NCI-H524 treated with DMSO at 0.1 percent for 48 hours (cell line): Measurements from ENCODE around the gene SCARB1.

Source experiments
- DNase-seq: peaks from one replicate; lab custom pipeline; 2025; lab: John Stamatoyannopoulos, UW

SCARB1 gene

GRCh38 chr12:124842073-124842749 lies 21.5 kb downstream of the SCARB1 start:
- no peak for DNase-seq

- no peak for DNase-seq
Measured at GRCh38 chr12:124841558-124841945, 22.1 kb downstream of the SCARB1 start.

- no peak for DNase-seq
Measured at GRCh38 chr12:124837958-124838803, 25.5 kb downstream of the SCARB1 start.

GRCh38 chr12:124837249-124837897 lies 26.3 kb downstream of the SCARB1 start:
- no peak for DNase-seq

- DNase-seq, result no peak
Measured at GRCh38 chr12:124836759-124837158, 26.9 kb downstream of the SCARB1 start.

- DNase-seq, result no peak
Measured at GRCh38 chr12:124835656-124836410, 27.8 kb downstream of the SCARB1 start.

- no peak for DNase-seq
Measured at GRCh38 chr12:124834822-124835221, 28.8 kb downstream of the SCARB1 start.

- no peak for DNase-seq
Measured at GRCh38 chr12:124833693-124834122, 30.0 kb downstream of the SCARB1 start.

- no peak for DNase-seq
Measured at GRCh38 chr12:124832856-124833255, 30.8 kb downstream of the SCARB1 start.

- DNase-seq, result no peak
Measured at GRCh38 chr12:124831590-124831989, 32.1 kb downstream of the SCARB1 start.

- no peak for DNase-seq
Measured at GRCh38 chr12:124830306-124830705, 33.4 kb downstream of the SCARB1 start.

- DNase-seq, result no peak
Measured at GRCh38 chr12:124829708-124830304, 33.9 kb downstream of the SCARB1 start.

GRCh38 chr12:124829008-124829707 lies 34.5 kb downstream of the SCARB1 start:
- DNase-seq, result no peak

- DNase-seq, result no peak
Measured at GRCh38 chr12:124828264-124829007, 35.2 kb downstream of the SCARB1 start.

- no peak for DNase-seq
Measured at GRCh38 chr12:124827588-124828184, 36.0 kb downstream of the SCARB1 start.

GRCh38 chr12:124824195-124824594 lies 39.5 kb downstream of the SCARB1 start:
- DNase-seq, result no peak

- no peak for DNase-seq
Measured at GRCh38 chr12:124823272-124823970, 40.2 kb downstream of the SCARB1 start.

GRCh38 chr12:124822218-124822617 lies 41.4 kb downstream of the SCARB1 start:
- DNase-seq, result no peak
